ENCODE data around the gene TMEM185B.
"Not testable (repeated sequence)": the region's sequence is repeated elsewhere in the genome, so short reads cannot be mapped to it uniquely, and the experiment has no call there.

TMEM185B gene

DNA sequence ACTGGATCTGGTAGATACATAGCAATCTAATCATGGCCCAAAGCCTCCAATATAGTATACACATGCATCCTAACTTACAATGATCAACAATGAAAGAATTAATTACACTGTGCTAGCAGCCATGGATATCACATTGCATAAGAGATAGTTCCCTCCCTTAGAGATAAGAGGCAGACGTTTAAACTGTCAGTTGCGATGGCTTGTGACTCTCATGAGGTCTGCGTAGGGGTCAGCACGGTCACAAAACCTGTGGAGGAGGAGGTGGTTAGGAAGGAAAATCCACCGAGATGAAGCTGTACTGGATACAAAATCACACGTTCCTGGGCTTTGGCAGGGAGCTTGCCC lies 28.7 kb upstream of the TMEM185B start:
- DNase-seq (ENCODE audit: low read depth in 1 of 2, low spot score in 1 of 2), result no peak

DNA sequence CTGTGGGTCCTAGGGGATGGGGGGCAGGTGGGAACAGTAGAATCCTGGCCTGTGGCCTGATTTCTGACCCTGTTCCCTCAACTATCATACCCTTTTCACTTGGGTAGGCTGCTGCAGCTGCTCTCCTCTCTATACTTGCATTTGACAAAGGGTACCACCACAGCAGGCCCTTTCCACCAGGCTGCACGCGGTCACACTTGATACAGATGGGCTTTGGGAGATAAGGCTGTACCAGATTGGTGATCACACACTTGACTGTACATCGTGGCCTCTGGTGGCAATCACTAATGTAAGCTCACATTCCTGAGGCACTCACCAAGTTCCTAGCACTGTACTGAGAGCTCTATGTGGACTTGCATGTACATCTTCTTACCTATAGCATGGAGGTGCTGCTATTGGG lies 27.9 kb upstream of the TMEM185B start:
- no peak for DNase-seq (ENCODE audit: low read depth in 1 of 2, low spot score in 1 of 2)

GRCh38 chr2:120250640-120251039 lies 27.4 kb upstream of the TMEM185B start:
- no peak for DNase-seq (ENCODE audit: low read depth in 1 of 2, low spot score in 1 of 2)

- no peak for DNase-seq (ENCODE audit: low read depth in 1 of 2, low spot score in 1 of 2)
Observed at GRCh38 chr2:120247851-120248250, 24.7 kb upstream of the TMEM185B start.

DNA sequence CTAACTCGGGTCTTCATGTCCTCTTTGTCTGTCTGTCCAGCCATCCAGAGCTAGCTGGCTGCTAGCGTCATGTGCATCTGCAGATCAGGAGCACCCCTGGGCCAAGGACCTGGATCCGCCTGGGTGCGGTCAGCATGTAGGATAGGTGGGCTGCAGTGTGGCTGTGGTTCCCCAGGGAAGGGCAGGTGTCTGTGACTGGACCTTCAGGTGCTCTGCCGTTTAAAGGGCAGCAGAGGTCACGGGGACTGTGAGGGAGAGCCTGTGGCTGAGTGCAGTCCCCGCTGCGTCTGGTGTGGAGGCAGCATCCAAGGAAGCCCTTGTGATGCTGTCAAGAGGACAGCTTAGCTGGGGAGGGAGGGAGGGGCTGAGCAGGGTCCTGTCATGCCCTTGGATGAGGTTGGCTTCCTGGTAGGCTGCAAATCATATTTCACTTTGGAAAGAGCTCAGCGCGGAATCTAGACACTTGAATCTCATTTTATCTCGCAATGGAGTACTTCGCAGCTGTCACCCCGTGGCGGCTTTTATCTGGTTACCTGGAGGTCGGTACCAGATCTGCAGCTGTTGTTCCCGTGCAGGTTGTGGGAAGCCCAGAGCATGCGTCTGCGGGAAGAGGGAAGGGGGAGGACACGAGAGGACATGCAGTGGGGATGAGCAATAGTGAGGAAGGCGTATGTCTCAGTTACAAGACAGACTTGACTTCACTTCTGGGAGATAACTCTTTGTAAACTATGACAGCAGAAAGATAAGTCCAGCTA lies 23.5 kb upstream of the TMEM185B start:
- no peak for DNase-seq (ENCODE audit: low read depth in 1 of 2, low spot score in 1 of 2)

- no peak for DNase-seq (ENCODE audit: low read depth in 1 of 2, low spot score in 1 of 2)
Observed at GRCh38 chr2:120245520-120246332, 22.5 kb upstream of the TMEM185B start.

GRCh38 chr2:120244656-120245519 lies 21.7 kb upstream of the TMEM185B start:
- no peak for DNase-seq (ENCODE audit: low read depth in 1 of 2, low spot score in 1 of 2)

DNA sequence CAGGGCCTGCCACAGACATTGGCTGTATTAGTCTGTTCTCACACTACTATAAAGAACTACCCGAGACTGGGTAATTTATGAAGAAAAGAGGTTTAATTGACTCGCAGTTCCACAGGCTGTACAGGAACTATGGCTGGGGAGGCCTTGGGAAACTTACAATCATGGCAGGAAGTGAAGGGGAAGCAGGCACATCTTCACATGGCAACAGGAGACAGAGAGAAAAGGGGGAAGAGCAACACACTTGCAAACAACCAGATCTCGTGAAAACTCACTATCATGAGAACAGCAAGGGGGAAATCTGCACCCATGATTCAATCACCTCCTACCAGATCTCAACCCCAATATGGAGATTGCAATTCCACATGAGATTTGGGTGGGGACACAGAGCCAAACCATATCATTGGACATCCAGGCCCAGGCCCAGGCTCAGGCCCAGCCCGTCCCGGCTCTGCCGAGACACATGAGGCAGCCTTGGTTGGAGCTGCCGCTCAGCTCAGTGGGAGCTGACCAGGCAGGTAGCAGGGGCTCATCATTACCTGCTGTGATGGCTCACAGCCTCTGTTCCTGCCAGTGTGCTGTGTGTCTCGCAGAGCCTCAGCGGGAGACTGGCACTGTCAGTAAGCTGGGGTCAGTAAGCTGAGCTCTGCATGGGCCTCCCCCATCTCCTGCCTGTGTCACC lies 20.8 kb upstream of the TMEM185B start:
- no peak for DNase-seq (ENCODE audit: low read depth in 1 of 2, low spot score in 1 of 2)

DNA sequence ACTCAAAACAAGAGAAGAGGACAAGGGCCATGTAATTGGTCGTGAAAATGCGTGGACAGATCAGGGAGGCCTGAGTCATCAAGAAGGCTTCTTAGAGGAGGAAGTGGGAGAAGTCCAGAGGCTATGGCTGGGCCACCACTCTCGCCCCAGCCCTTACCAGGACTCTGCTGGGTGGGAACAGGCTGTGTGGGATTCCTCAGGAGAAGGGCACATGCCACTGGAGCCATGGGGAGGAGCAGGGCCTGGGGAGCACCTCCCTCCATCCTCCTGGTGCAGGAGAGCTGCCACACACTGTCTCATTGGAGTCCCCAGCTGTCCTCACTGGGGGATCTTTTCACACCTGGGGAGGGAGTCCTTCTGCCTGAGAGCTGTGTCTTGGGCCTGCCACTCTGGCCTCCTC lies 20.0 kb upstream of the TMEM185B start:
- no peak for DNase-seq (ENCODE audit: low read depth in 1 of 2, low spot score in 1 of 2)

- DNase-seq (ENCODE audit: low read depth in 1 of 2, low spot score in 1 of 2), result no peak
Observed at GRCh38 chr2:120241684-120242083, 18.5 kb upstream of the TMEM185B start.

GRCh38 chr2:120240901-120241429 lies 17.8 kb upstream of the TMEM185B start:
- no peak for DNase-seq (ENCODE audit: low read depth in 1 of 2, low spot score in 1 of 2)

DNA sequence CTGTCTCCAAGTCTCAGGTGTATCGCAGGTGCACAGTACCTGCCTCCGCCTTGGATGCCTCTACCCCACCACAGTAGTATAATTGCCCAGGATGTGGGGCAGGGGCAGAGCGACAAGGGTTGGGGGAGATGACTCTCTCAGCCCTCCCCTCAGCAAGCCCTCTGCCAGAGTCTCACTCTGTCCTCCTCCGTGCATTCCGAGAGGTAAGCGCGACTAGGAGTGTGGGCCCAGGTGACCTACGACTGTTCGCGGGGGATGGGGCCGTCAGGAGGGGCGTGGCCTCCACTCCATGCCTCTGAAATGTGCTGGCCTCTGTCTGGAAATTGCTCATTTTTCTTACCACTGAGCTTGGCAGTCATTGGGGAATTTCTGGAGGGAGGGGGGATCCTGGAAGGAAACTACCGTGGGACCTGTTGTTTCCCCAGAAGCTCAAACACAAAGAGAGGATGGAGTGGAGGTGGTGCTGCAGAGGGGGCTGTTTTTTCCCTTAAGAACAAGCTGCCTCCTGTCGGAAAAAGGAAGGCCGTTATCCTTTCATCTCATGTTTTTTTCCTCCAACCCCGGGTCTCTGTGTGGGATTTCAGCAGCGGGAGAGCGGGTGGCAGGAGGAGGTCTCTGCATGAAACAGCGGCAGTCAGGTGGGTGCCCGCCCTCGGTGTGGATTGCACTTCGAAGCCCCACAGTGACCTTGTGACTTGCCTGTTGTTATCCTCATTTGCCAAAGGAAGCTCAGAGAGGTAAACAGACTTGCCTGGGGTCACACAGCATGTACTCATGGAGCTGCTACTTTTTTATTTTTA lies 16.5 kb upstream of the TMEM185B start:
- DNase-seq (ENCODE audit: low read depth in 1 of 2, low spot score in 1 of 2), result no peak

GRCh38 chr2:120238728-120239487 lies 15.7 kb upstream of the TMEM185B start:
- DNase-seq (ENCODE audit: low read depth in 1 of 2, low spot score in 1 of 2), result no peak

DNA sequence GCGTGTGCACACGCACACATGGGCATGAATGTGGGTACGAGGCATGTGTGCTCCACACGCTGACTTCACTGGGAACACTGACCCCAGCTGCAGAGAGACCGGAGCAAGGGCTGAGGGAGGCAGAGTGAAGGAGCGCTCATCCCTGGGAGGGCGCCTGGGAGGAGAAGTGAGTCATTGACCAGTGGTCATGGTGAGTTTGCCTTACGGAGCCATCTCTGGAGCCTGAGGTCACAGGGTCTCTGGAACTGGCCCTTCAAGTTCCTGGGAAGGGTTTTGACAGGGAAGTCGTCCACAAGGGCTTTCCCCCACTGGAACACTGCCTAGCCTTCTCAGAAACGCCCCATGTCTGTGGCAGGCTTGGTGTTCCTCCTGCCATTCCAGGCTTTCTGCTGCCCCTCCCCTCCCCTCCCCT lies 14.3 kb upstream of the TMEM185B start:
- no peak for DNase-seq (ENCODE audit: low read depth in 1 of 2, low spot score in 1 of 2)

GRCh38 chr2:120236791-120237190 lies 13.6 kb upstream of the TMEM185B start:
- DNase-seq (ENCODE audit: low read depth in 1 of 2, low spot score in 1 of 2), result no peak

DNA sequence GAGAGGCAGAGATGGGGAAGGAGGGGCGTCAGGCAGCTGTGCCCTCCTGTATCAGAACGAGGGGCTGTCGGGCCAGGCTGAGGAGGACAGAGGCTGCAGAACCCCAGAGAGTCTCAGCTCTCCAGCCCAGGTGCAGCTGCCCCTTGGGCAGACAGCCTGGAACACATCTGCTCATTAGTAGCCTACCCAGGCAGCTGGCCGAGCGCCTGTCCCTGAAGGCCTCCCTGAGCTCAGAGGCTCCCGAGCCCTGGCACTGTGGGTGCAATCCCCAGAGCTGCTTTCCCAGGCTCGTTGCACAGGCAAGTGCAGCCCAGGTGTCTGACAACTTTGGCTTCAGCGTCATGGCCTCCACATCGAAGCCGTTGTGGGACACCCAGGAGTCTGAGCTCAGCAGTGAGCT lies 13.1 kb upstream of the TMEM185B start:
- DNase-seq (ENCODE audit: low read depth in 1 of 2, low spot score in 1 of 2), result no peak

DNA sequence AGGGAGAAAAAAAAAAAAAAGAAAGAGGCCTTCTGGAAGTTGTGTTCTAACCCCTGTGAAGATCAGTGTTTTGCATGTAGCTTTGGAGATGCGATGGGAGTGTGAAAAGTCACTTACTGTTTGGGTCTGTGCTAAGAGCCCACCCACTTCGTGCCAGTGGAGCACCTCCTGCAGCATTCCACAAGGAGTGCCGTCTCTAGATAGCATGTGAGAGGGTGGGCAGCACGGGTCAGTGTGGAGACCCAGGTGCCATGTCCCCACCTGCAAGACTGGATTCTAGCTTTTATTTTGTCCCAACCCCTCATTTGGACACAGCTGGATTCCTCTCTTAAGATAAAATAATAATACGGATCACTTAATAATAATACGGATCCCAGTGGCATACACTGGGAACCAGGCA lies 12.5 kb upstream of the TMEM185B start:
- DNase-seq (ENCODE audit: low read depth in 1 of 2, low spot score in 1 of 2), result no peak

GRCh38 chr2:120235158-120235557 lies 12.0 kb upstream of the TMEM185B start:
- DNase-seq (ENCODE audit: low read depth in 1 of 2, low spot score in 1 of 2), result not testable (repeated sequence)

DNA sequence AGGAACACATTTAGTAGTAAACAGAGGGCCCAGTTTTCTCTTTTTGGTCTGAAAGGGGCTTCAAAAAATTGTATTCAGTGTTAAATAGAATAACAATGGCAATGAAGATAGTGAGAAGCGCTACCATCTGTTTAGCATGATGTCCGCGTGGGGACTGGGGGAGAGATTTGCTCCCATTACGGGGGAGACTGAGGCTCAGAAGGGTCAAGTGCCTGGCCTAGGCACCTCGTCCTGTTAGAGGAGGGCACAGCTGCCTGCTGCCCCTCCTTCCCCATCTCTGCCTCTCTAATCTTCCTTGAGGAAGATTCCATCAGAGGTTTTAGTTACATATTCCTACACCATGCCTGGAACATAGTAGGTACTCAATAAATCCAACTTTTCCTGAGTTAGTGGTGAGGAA lies 10.1 kb upstream of the TMEM185B start:
- no peak for DNase-seq (ENCODE audit: low read depth in 1 of 2, low spot score in 1 of 2)
